GM18511 (cell line): Measurements from ENCODE around the gene STPG3.

Experiments used
- ATAC-seq: cut with Tn5 transposase; IDR thresholded peaks from one replicate; pipeline ENCODE4 v1.9.1; 2021; ENCODE audit warnings: mild to moderate bottlenecking, moderate library complexity; ENCODE audit not compliant: unreplicated experiment

STPG3 gene

DNA sequence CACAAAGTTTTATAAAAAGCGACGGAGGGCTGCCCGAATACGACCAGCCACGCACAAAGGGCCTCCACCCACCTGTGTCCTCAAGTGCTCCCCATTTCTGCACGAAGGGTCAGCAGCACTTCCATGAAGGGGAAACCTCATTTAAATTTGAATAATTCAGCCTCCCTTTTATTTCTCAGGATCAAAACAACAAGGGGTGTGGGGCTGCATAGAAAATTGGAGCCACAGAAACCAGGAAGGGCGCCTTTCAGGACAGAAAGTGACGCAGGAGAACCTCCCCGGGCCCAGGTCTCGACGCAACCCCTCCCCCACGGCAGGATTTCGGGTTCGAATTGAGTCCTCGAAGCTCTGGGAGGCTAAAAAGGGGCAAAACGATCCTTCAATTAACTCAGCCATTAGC is 48.9 kb downstream of the STPG3 start:
- ATAC-seq = no peak

DNA sequence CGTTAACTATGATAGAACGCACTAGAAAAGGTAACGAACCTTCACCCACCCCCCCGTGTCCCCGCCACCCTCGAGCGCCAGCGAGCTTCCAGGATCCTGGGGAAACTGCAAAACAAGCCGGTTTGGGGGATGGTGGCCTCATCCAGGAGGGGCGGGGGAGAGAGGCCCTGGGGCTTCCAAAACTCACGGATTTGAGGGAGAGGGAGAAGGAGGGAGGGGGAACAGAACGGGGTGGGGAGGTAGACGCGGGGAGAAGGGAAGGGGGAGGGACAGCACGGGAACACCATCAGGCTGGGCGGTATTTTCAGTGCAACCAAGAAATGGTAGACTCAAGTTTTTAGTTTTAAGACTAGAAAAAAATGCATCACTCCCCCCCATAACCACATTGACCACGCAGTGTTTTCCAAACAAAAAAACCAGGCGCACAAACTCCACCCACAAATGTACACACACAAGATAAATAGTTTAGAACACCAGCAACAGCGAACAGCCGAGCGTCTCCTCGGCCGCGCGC is 49.5 kb downstream of the STPG3 start:
- no peak for ATAC-seq

DNA sequence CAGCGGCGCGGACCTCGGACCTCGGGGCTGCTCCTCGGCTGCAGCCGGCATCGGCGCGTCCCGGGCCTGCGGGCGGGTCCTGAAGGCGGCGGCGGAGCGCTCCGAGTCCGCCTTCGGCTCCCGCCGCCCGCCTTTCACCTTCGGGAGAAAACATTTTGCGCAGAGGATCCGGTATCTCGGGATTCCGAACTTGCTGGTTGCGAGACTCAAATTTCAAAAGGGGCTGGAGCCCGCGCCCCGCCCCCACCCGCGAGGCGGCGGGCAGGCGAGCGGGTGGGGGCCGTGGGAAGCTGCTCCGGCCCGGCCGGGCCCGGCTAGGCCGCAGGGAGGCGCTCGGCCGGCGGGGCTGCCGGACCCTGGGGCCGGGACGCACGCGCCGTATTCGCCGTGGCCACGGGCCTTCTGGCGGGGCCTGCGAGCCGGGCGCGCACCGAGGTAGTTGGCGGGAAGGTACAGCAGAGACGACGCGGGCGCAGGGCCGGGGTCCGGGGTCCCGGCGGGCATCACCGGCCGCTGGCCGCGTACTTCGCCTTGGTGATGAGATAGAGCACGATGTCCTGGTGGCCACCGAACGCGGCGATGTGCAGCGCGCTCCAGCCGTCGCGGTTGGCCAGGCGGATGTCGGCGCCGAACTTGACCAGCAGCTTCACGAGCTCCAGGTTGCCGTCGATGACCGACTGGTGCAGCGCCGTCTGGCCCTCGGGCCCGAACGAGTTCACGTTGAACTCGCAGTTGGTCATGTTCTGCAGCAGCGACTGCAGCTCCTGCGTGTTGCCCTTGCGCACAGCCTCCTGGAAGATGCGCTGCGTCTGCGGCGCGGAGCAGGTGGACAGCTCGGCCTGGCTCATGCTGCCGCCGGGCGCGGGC is 50.2 kb downstream of the STPG3 start:
- peak; percentile 7 for ATAC-seq

DNA sequence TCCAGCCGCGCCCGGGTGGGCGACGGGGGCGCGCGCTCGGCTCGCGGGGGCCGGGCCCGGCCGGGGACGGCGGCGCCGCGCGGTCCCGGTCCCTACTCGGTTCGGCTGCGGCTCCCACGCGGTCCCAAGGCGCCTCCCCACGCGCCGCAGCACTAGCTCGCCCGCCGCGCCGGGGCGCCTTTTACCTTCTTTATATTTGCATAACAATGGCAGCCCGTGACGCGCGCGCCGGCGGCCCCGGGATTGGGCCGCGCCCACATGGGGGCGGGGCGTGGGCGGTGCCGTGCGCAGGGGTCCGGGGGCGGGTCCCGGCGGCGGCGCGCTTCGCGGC is 51.0 kb downstream of the STPG3 start, which contains the start of gene NRARP:
Gene NRARP, minus strand, starts transcription at position 154 of the 331 bp plus-strand sequence. CDS start 343 bp downstream, outside the sequence.
- peak; percentile 75 for ATAC-seq

DNA sequence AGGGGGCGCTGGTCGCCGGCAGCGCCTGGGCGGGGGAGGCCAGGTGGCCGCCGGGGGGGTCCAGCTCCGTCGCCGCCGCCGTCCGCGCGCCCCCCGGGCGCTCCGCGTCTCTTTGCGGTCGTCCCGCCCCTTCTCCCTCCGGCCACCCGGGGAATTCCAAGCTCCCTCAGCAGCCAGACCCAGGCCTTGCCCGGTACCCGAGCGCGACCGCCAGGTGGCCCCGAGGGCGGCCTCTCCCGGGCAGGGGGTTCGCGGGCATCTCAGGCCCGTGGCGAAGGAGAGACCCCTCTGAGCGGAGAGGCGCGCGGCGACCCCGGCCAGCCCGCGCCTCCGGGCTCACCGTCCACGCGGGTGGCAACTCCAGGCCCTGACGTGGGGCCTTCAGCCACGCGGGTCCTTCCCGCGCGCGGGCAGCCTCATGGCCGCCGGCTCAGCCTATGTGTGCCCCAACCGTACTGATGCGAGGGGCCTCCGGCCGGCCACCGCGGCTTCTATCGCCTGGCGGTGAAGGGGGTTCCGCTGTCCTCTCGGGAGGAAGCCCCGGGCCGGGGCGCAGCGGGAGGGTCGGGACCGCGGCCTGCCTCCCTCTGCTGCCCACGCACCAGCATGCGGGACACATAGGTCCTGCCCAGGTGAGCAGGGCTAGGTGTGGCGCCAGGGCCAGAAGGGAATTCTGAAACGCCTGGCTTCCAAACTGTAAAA is 51.5 kb downstream of the STPG3 start:
- peak; percentile 53 for ATAC-seq
